GM19240 (cell line): ENCODE measurements around the gene GAL3ST2.
"Not testable (repeated sequence)": the region's sequence is repeated elsewhere in the genome, so short reads cannot be mapped to it uniquely, and the experiment has no call there.

Source experiments
- DNase-seq: peaks from one replicate; pipeline ENCODE4 v3.0.0; 2011; ENCODE audit warnings: low spot score; ENCODE audit not compliant: insufficient read length

GAL3ST2 gene

GRCh38 chr2:241767464-241768250 is 9.0 kb upstream of the GAL3ST2 start:
- no peak for DNase-seq

DNA sequence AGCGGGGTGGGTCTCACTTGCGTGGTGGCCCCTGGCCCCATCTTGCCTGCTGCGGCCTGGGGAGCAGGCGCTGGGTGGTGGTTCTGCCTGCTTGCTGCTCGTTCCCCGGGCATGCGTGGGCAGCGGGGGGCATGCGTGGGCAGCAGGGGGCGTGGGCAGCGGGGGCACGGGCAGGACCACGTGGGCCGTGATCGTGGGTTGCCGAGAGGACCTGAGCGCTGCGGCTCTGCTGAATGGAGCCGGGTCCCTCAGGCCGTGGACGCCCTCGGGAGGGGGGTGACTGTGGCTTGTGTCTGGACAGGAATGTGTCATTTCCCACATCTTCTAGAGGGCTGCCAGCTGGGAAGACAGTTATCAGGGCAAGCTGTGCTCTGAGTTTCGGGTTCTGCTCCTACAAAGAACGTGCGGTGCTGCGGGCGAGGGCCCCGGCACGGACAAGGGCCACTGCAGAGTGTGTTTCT is 8.3 kb upstream of the GAL3ST2 start:
- DNase-seq = no peak

DNA sequence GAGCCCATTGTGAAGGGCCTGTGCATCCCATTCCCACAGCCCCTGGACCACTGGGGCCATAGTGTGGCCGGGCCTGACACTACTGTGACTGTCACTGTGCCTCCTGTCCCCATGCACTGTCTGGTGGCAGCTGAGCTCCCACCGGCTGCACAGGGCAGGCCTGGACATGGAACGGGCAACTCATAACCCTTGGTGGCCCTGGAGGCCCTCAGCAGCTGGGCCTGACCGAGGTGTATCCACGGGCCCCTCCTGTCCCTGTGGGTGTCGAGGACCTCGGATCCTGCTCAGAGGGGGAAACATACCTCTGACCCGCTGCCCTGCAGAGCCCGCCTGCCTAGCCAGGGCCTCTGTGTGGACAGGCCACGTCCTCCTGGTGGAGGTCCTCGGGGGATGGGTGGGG is 7.8 kb upstream of the GAL3ST2 start:
- no peak for DNase-seq

DNA sequence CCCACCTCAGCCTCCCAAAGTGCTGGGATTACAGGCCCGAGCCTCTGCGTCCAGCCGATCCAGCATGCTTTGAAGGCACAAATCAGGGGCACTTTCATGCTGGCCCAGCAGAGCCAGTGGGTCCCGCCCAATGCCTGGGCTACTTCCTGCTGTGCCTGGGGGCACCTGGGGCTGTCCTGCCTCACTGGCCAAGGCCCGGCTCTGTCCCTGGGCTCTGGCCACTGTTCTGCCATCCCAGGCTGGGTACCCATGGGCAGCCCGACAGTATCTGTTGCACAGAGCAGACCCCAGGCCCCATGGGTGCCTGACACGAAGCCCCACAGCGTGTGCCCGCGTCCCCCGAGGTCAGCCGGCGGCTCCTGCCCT is 6.8 kb upstream of the GAL3ST2 start:
- no peak for DNase-seq

DNA sequence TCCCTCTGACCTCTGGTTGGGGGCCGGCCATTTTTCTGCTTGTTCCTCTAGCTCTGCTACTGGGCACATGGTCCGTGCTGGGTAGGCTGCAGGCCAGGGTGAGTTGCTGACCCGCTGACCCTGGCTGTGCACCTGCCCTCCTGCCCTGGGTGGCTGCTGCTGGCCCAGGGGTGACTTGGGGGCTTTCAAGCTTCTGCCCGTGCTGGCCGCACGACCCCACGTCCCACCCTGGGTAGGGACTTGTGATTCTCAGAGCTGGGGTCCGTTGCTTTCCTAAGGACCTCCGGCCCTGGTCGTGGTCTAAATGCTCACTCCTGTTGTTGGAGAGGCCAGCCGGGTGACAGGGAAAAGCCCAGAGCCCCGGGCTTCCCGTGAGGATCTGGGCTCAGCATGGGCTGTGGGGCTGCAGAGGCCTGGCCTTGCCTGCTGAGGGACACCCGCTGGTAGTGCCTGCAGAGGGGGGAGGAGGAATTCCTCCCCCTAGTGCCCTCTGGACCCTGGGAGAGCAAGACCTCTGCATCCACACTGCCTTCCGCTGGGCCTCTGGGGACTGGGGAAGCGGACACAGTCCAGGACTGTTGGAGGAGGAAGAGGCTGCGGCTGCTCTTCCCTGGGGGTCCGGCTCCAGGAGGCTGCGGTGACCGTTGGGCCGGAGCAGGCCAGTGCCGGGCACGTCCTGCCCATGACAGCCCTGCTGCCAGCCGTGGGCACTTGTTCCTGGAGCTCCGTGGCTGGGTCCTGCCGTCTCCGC is 6.3 kb upstream of the GAL3ST2 start:
- DNase-seq = no peak

GRCh38 chr2:241770936-241771285 is 5.7 kb upstream of the GAL3ST2 start:
- no peak for DNase-seq

GRCh38 chr2:241771286-241772062 is 5.1 kb upstream of the GAL3ST2 start:
- no peak for DNase-seq

DNA sequence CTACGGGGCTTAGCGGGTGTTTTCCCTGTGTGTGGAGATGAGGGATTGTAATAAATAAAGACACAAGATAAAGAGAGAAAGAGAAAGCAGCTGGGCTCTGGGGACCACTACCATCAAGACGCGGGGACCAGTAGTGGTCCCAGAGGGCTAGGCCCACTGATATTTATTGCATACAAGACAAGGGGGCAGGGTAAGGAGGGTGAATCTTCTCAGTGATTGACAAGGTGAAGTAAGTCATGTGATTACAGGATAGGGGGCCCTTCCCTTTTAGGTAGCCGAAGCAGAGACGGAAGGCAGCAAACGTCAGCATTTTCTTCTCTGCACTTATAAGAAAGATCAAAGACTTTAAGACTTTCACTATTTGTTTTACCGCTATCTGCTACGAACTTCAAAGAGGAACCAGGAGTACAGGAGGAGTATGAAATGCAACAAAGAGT is 4.5 kb upstream of the GAL3ST2 start:
- DNase-seq = no peak

DNA sequence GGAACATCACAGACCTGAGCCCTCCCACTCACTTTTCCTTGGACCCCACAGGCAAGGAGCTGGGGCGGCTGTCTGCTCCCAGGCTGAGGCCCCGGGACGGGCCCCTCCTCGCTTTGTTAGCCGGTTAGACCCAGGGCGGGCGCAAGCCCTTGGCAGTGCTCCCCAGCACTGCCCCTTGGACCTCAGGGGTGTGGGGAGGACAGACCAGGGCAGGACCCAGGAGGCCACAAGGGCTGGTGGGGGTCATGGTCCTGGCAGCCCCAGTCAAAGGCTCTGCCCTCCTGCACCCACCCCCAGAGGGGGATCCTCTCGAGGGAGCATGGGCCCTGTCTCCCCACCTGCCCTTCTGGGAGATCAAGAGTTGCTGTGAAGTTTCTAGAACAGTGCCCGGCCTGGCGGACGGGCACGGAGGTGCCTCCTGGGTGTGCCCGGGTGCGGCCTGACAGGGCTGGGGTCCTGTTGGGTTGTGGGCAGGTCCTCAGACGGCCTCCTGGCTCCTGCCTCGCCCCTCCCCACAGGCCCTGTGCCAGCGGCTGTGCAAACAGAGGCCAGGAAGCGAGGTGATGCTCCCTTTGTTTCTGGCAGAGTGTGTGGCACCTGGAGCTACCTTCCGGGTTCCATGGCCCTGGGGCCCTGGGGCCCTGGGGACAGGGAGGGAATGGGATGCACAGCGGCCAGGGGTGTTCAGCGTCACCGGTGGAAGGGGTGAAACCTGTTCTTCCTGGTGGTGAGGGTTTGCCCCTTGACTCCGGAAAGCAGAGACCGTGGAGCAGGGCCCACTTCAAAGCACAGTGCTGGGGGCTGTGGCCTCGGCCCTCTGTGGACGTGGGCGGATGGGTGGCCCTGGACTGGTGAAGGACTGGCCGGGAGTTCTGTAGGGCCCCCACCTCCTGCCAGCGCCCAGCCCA is 2.9 kb upstream of the GAL3ST2 start:
- DNase-seq = no peak

GRCh38 chr2:241774419-241775222 is 2.0 kb upstream of the GAL3ST2 start:
- DNase-seq = no peak

- no peak for DNase-seq
Observed at GRCh38 chr2:241775223-241776177, 1.1 kb upstream of the GAL3ST2 start.

- no peak for DNase-seq
Observed at GRCh38 chr2:241777170-241777685, 606 bp downstream of the GAL3ST2 start.

DNA sequence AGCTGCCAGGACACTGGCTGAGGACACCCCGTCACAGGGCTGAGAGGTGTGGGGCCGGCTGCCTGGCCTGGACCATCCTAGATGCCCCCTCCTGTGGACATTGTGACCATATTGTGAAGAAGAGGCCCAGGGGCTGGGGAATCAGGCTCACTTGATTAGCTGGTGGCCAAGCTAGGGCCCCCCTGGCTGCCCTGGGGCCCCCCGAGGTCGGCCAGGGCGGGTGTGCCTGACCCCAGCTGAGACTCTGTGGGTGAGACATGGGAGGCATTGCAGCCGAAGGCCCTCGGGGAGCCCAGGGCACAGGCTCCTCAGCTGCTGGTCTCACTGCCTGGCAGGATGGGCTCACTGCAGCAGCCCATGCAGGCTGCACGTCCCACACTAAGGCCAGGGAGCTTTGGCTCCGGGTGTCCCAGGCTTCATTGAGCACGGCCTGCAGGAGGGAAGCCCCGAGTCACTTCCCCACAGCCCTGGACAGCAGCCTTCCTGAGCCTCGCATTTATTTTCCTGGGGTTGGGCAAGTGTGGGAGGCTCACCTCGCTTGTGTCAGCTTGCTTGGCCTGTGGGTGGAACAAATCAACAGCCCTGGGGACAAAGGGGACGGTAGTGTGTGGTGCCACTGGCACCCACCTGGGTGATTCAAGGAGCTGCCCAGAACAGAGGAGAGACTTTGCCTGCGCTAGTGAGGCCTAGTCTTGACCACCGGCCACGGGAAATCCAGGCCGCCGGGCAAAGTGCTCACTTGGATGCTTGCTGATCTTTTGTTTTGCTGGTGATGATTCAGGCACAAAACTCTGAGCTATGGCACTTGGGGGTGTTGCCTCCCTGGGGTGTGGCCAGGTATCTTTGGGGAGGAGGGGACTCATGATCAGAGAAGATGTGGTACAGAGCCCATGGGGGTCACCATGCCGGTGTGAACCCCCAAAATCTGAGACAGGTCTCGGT is 1.3 kb downstream of the GAL3ST2 start:
- no peak for DNase-seq

DNA sequence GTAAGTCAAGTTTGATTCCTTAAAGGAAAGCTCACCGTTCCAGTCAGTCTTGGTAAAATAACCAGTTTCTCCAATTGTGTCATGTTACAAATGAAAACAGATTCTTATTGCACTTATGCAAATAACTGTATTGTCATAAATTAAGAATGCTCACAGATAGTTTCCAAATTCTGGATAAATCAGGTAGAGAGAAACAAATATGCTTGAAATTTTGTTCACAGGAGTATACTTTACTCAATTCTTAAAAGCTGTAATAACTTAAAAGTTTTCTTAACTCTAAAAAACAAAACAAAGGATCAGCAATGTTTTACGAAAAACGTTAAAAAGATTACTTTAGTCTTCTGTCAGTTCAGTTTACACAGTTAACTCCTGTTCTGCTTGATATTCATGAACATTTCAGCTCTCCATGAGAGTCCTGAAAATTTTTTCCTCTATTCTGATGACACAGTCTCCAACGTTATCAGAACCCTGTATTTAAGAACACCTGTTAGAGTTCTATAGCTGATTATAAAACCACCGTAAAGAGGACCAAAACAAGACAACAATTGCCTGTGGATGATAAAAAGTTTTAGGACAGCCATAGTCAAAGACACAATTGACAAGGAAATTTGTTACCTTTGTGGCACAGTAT is 4.4 kb downstream of the GAL3ST2 start:
- DNase-seq = no peak

- DNase-seq = not testable (repeated sequence)
Observed at GRCh38 chr2:241782053-241782452, 5.4 kb downstream of the GAL3ST2 start.

DNA sequence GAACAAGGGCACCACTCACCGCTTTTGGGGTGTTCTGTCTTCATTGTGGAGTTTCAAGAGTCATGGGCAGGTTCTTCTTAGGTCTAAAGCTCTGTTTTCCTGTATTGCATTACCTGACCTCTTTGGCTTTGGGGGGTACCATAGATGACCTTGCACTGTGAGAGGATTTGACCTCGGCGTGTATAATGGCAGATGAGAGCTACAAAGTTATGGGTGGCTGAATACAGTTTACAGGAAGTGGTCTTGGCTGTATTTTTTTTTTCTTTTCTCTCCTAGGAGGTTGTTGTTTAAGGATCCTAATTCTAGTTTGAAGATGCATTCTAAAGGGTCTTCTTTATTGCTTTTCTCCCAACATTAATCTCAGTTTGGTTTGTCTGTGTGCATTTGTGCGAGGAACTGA is 11.5 kb downstream of the GAL3ST2 start:
- DNase-seq = no peak

GRCh38 chr2:241788572-241788971 is 11.9 kb downstream of the GAL3ST2 start:
- DNase-seq = no peak
